HEK293T (cell line): Measurements from ENCODE around the gene MMP23B.

Source experiments
- ARNT ChIP-seq: fragments of 450-650 bp; IDR thresholded peaks from 2 replicates; pipeline ENCODE4 v1.6.1; 2017; ENCODE audit warnings: mild to moderate bottlenecking
- CTBP1 ChIP-seq: fragments of 450-650 bp; IDR thresholded peaks from 2 replicates; pipeline ENCODE4 v1.6.1; 2016; ENCODE audit warnings: borderline replicate concordance
- ELF4 ChIP-seq: fragments of 450-650 bp; IDR thresholded peaks from 2 replicates; pipeline ENCODE4 v1.6.1; 2017; ENCODE audit warnings: antibody characterized with exemption
- FOXA1 ChIP-seq: fragments of 450-650 bp; IDR thresholded peaks from 2 replicates; pipeline ENCODE4 v1.6.1; 2016; ENCODE audit warnings: mild to moderate bottlenecking
- FOXK2 ChIP-seq: fragments of 450-650 bp; IDR thresholded peaks from 2 replicates; pipeline ENCODE4 v1.6.1; 2016; ENCODE audit warnings: mild to moderate bottlenecking
- FOXM1 ChIP-seq: fragments of 450-650 bp; IDR thresholded peaks from 2 replicates; pipeline ENCODE4 v1.6.1; 2017; ENCODE audit warnings: mild to moderate bottlenecking, borderline replicate concordance
- LEF1 ChIP-seq: fragments of 450-650 bp; IDR thresholded peaks from 2 replicates; pipeline ENCODE4 v1.6.1; 2017; ENCODE audit warnings: mild to moderate bottlenecking, borderline replicate concordance
- PKNOX1 ChIP-seq: fragments of 450-650 bp; IDR thresholded peaks from 2 replicates; pipeline ENCODE4 v1.6.1; 2016
- SP1 ChIP-seq: fragments of 450-650 bp; IDR thresholded peaks from 2 replicates; pipeline ENCODE4 v1.6.1; 2017
- SUZ12 ChIP-seq: fragments of 450-650 bp; IDR thresholded peaks from 2 replicates; pipeline ENCODE4 v1.6.1; 2016; ENCODE audit warnings: mild to moderate bottlenecking
- ZNF384 ChIP-seq: fragments of 450-650 bp; IDR thresholded peaks from 2 replicates; pipeline ENCODE4 v1.6.1; 2016

- TF ChIP-seq ARNT, result no peak
- no peak for TF ChIP-seq SP1
- no peak for TF ChIP-seq ELF4
- TF ChIP-seq FOXK2, result no peak
- no peak for TF ChIP-seq SUZ12
- no peak for TF ChIP-seq FOXA1
- no peak for TF ChIP-seq FOXM1
- no peak for TF ChIP-seq PKNOX1
- no peak for TF ChIP-seq ZNF384
- no peak for TF ChIP-seq CTBP1
- no peak for TF ChIP-seq LEF1
Measured at GRCh38 chr1:1605034-1605591, 26.9 kb upstream of the MMP23B start.
